Ureter (tissue), 1 donor: Measurements from ENCODE around the gene NODAL. TPM values are rescaled to one million over a fixed set of nuclear protein-coding genes. Genes with fewer than 3 reads are reported as not detected.

Experiments
- total RNA-seq: library from RNA; stranded (reverse); gene quantifications from one replicate; pipeline ENCODE4 v1.2.4, GENCODE V29; 2023
- donor health status: DM: yes; HTN: yes; CAD: no.

The NODAL gene
- total RNA-seq, 1 donor from 2014 or later: not detected

Other genes with a start within 250 kb of the NODAL start
- gene PPA1, start 208.3 kb downstream of the NODAL start, total RNA-seq: 125 TPM
- gene NPFFR1, start 157.7 kb downstream of the NODAL start, total RNA-seq: 0.05 TPM
- gene LRRC20, start 59.1 kb downstream of the NODAL start, total RNA-seq: 5.4 TPM
- gene EIF4EBP2, start 37.5 kb downstream of the NODAL start, total RNA-seq: 81.6 TPM
- gene PALD1, start 37.1 kb upstream of the NODAL start, total RNA-seq: 11.0 TPM
- 4.1 TPM for gene PRF1, start 161.1 kb upstream of the NODAL start, total RNA-seq
- gene ADAMTS14, start 230.8 kb upstream of the NODAL start, total RNA-seq: 2.1 TPM